Measurements from ENCODE around the gene TMTC2.

Gene TMTC2

DNA sequence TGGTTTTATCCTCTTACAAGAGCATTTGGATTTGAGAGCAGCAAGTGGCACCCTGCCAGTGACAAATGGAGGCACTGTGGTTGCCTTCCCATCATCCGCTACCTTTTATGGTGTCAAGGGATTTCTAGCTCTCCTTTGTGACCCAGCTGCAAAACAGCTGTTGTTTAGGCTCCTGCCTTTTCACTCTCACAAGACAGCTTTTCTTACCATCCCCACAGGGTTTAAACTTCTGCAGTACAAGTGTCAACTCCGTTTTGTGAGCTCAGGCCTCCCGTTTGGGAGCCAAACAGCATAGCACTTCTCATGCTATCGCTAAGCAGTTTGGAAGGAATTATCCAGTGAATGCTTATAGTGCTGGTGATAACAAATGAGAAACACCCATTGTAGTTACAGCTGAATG is 331.4 kb downstream of the TMTC2 start:
- no peak for DNase-seq

DNA sequence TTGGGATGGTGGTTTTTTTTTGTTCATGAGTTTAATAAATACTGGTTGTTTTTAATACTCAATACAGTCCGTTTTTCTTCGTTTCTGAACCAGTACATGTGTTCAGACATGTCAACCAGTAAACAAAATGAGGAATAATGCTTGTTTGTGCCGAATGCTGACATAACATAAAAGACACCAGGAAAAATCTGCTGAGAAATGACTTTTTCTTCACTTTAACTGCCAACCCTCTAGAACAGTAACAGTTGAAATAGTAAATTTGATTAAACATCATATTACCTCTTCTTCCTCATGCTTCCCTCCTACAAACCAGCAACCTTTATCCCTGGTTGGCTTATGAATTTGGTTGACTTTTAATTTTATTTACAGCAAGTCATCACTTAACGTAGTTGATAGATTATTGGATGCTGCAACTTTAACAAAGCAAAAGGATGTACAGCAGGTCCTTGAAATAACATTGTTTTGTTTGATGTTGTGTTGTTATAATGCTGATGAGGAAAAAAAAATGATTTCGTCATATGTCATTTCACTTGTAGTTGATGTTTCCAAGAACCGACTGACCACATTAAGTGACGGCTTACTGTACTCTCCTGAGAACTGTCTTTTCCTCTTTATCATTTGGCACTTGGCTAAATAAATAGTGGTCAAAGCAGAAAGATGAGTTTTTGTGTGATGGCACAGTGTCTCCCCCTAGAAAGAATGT is 340.5 kb downstream of the TMTC2 start:
- no peak for DNase-seq

GRCh38 chr12:83031196-83031595 is 344.5 kb downstream of the TMTC2 start:
- DNase-seq = no peak

- DNase-seq = no peak
These were observed 350.1 kb downstream of the TMTC2 start for GRCh38 chr12:83036847-83037246.

- DNase-seq = no peak
These were observed 352.7 kb downstream of the TMTC2 start for GRCh38 chr12:83039413-83039812.

- DNase-seq = no peak
These were observed 353.6 kb downstream of the TMTC2 start for GRCh38 chr12:83040339-83040738.

GRCh38 chr12:83040991-83041390 is 354.3 kb downstream of the TMTC2 start:
- no peak for DNase-seq

DNA sequence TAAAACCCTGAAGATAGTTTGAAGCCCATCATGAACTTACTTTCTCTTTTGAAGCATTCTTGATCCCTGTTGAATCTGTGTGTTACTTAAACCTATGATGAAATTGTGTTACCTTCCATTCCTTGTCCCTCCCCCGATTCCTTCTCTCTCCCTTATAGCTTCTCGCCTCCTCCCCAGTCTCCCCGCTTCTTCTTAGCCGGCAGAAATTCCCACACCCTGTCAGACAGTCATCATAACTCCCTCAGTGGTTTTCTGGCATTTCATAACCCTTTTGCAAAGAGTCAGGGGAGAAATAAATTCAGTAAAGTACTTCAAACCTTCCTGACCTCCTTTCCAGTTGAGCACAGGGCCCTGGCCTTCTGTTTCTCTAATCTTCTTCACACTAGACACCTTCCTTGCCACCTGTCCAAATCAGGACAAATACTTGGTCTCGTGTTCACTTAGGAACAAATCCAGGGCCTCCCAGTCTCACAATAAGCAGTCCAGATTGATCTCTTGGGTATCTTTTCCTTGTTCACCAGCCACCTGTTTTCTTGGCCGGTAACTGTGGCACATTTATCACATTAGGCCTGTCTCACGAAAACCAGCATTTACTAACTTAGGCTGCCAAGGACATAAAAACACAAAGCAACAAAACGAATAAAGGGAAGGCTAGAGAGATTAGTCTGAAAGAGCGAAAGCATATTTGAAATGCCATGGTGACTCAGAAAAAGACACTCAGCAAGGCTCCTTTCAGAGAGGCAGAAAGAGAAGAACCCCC is 355.9 kb downstream of the TMTC2 start:
- no peak for DNase-seq

DNA sequence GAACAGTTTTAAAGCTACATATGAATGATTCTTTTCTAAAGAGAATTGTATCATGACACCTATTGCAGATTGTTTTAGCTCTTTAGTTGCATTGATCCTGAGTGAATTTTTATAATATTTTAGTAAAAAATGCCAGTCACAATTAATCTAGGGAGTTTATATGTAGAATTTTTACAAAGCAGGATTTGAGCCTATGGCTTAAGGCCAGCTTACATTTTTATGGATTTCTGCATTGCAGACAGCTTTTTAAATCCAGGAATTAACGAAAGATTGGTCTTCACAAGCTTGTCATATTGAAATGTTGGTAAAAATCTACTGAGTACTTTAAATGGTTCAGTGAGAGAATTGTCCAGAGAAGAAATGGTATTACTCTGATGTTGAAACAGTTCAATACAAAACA is 358.0 kb downstream of the TMTC2 start:
- DNase-seq = no peak

DNA sequence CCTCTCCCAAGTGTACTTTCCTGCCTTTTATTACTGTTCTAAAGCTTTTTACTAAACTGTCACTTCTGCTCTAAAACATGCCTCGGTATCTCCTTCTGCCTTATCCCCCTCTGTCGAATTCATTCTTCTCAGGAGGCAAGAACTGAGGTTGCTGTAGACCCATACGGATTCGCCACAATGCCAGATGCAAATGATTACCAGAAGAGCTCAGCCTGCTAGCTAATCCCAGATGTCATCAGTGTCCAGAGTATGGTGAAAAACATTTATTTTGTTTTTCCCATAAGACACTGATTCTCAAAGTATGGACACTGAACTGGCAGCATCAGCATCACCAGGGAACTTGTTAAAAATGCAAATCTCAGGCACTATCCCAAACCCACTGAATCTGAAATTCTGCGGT is 359.3 kb downstream of the TMTC2 start:
- DNase-seq = no peak

DNA sequence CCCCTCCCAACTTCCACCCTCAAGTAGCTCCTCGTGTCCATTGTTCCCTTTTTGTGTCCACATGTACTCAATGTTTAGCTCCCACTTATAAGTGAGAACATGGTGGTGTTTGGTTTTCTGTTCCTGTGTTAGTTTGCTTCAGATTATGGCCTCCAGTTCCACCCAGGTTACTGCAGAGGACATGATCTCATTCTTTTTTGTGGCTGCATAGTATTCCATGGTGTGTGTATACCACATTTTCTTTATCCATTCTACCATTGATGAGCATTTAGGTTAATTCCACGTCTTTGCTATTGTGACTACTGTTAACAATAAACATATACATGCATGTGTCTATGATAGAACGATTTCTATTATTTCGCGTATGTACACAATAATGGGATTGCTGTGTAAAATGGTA is 362.6 kb downstream of the TMTC2 start:
- DNase-seq = no peak

GRCh38 chr12:83052890-83053541 is 366.3 kb downstream of the TMTC2 start:
- DNase-seq = no peak

DNA sequence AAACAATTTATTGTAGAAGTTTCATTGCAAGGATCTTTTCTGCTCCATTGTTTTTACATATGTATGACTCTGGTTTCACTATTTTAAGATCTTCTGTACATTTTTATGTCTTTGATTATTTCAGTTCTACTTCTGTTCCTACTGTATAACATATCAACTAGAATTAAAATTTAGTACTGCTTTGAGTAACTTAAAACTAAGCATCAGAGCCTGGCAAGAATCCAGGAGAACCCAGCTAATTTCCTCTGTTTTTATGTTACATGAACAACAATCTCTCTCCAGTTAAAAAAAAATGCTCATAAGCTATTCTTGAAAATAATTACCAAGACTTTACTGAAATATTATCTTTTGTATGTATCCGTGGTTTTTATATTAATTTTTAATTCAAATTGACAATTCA is 370.7 kb downstream of the TMTC2 start:
- DNase-seq = no peak

GRCh38 chr12:83059107-83059506 is 372.4 kb downstream of the TMTC2 start:
- no peak for DNase-seq

DNA sequence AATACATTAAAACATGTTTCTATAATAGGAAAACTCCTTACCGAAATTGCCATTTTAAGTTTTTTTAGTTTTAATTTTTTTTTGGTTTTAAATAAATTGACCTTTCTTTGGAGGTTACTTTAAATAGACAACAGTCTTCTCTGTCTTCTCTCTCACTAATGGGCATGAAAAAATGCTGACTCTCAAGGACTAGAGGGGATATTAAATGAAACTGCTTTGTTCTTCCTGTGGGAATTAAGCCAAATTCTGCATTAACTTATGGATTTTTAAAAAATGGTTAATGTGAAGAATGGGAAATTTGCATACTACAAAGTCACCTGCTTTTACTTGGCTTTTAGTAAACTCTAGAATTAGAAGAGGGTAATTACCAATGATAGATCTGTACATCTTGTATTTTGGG is 378.9 kb downstream of the TMTC2 start:
- DNase-seq = no peak

DNA sequence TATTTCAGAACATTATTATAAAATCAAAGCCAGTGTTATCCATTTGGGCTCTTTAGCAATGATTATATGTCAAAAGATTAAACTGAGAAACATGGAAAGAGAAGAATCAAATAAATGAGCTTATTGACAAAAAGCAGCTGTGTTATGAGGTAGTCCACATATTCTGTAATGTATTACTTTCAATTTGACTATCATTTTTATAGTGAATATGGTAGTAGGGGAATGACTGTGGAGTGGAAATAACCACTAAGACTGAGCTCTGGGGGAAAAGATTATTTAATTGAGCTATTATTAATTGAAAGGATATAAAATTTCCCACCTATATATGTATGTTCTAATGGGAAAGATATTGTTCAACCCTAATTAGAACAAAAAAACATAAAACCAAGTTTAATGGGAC is 381.3 kb downstream of the TMTC2 start:
- no peak for DNase-seq

DNA sequence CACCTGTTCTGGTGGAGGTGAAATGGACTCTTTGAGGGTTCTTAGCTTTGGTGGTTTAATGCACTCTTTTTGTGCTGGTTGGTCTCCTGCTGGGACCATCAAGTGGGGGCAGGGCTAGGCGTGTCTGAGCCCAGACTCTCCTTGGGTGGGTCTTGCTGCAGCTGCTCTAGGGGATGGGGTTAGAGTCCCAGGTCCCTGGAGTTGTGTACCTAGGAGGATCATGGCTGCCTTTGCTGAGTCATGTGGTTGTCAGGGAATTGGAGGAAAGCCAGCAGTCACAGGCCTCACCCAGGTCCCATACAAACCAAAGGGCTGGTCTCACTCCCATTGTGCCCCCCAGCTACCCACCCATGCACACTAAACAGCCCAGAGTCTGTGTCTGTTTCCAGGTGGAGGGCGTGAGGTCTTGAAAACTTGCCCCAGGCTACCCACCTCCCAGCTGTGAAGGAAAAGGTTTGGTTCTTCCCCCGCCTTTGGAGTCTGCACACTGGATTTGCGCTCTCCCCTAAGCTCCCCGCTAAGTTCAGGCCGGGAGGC is 387.7 kb downstream of the TMTC2 start:
- DNase-seq = no peak

DNA sequence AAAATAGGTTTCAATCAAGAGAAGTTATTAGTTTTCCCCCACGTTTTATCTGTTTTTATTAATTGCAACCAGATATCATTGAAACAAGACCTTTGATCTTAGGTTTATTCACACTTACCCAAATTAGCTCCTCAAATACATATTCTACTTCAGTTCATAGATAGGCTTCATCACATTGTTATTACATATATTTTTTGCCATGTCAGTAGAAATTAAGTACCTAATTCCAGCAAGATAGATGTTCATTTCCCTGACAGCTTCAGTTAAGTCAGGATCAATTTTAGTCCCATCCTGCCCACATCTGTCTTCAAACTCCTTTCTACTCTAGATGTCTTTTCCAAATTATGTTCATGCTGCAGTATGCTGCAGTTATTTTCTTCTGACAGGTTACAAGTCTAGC is 388.8 kb downstream of the TMTC2 start:
- no peak for DNase-seq

DNA sequence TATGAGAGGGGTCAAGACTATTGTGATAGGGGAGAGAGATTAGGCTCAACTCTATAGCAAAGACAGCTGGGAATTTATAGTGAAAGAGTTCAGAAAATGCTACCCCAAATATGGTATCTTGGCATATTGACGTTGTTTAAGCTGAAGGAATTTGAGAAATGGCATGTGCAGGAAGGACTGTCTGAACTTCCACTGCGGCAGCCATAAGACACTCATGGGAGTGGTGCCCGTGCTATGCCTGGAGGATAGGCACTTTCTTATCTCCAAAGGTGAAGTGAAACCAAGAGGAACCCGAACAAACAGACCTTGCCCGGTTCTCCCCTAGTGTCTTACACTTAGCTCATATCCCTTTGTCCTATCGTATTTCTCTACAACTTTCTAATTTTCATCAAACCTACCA is 390.3 kb downstream of the TMTC2 start:
- DNase-seq = no peak

GRCh38 chr12:83082690-83083276 is 396.1 kb downstream of the TMTC2 start:
- no peak for DNase-seq

GRCh38 chr12:83083616-83084015 is 396.9 kb downstream of the TMTC2 start:
- DNase-seq = no peak

DNA sequence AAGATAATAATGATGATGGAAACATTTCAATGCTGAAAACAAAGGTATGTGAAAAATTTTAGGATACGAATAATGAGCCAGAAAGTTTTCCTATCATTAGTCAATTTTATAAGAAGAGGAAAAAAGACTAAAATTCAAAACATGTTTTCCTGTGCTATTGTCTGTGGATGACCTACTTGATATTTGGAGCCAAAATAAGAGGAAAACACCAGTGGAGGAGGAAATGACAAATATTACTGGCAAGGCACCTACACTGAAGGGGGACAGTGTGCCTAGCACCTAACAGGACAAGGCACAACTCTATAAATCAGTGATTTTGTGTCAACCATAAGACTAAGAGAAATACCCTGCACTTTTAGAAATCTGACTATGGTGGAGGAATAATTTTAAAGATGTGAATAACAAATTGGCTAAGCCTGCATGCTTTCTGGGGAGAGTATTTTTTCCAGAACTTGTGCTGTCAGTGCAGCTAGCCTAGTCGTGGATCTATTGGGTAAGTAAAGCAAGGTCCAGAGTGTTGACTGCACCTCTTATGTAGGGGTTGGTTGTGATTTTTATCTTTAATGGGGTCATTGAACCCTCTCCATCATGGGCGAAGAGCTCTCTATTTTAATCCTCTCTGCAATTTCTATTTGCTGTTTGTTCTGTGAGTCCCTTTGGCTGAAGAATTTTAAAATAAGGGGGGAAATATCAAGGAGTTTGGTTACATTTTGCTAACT is 398.0 kb downstream of the TMTC2 start:
- no peak for DNase-seq

- DNase-seq = no peak
These were observed 399.3 kb downstream of the TMTC2 start for GRCh38 chr12:83086023-83086422.

All from T-helper 9 cell (primary cell).